ENCODE data around the gene POLD3.

- TF ChIP-seq GATA2 (IDR thresholded peaks at IDR 0.05; ENCODE audit: low read depth, low read length) = no peak
- TF ChIP-seq GATA3 (IDR thresholded peaks at IDR 0.05; ENCODE audit: low read depth, low read length) = no peak
Measured at GRCh38 chr11:74647404-74647803, 55.0 kb downstream of the POLD3 start.
